Measurements from ENCODE around the gene GNA14.

GNA14 gene

GRCh38 chr9:77556396-77556795, 91.7 kb downstream of the GNA14 start:
- H3K4me3 ChIP-seq (replicated peaks; ENCODE audit: low read depth, low read length), result no peak overlapping the region
- DNase-seq (ENCODE audit: low read depth), result no peak
- TF ChIP-seq, protein P1, sequence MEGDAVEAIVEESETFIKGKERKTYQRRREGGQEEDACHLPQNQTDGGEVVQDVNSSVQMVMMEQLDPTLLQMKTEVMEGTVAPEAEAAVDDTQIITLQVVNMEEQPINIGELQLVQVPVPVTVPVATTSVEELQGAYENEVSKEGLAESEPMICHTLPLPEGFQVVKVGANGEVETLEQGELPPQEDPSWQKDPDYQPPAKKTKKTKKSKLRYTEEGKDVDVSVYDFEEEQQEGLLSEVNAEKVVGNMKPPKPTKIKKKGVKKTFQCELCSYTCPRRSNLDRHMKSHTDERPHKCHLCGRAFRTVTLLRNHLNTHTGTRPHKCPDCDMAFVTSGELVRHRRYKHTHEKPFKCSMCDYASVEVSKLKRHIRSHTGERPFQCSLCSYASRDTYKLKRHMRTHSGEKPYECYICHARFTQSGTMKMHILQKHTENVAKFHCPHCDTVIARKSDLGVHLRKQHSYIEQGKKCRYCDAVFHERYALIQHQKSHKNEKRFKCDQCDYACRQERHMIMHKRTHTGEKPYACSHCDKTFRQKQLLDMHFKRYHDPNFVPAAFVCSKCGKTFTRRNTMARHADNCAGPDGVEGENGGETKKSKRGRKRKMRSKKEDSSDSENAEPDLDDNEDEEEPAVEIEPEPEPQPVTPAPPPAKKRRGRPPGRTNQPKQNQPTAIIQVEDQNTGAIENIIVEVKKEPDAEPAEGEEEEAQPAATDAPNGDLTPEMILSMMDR (IDR thresholded peaks at IDR 0.05; ENCODE audit: low read length, missing control alignments), result no peak

DNA sequence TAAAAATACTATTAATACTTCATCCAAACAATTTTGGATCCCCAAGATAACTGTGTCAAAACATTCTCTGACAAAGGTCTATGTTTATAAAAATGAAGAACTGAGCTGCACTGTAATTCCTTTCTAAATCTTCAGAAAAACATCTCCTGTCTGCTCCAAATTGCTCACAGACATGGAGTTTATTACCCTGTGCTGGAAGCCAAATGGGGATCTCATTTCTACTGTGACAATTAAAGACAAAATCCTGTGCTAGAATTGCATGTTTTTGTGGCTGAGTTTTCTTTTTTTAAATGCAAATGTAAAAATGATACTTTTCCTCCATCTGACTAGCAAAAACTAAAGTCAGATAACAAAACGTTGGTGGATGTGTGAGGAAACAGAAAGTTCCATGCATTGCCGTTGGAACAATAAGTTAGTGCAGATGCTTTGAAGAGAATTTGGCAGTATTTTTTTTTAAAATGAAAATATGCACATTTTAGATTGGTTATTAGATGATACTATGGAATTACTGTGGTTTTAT, 93.5 kb downstream of the GNA14 start:
- no peak overlapping the region for H3K4me3 ChIP-seq (replicated peaks; ENCODE audit: low read depth, low read length)
- peak; percentile 6 for DNase-seq (ENCODE audit: low read depth)
- TF ChIP-seq, protein P1 (IDR thresholded peaks at IDR 0.05; ENCODE audit: low read length, missing control alignments), result no peak

DNA sequence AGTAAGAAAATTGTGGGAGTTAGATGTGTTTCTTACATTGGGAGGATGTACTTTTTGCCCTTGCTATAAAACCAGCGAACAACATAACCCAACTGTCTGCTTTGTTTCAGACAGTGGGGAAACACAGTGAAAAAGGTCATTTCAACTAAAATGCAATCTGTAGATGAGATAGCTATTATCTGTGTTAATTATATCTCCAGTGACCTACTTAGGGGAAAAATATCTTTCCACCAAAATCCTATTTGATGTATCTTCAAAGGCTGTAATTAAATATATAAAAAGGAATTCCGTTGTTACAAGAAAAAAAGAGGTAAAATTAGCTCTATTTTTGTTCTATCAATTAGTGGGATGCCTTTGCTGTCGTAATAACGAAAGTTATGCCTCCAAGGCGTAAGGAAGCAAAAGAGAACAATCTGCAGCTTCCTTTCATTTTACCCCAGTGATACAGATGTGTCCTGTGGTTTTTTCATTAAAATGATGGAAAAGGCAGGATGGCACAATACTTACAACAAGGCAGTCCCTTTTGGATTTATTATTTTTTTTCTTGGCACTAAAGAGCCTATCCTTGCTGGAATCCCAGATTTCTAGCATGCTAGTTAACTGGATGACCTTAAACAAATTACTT, 100.9 kb downstream of the GNA14 start:
- DNase-seq (ENCODE audit: low read depth), result no peak
- H3K4me3 ChIP-seq (replicated peaks; ENCODE audit: low read depth, low read length), result no peak overlapping the region
- TF ChIP-seq, protein P1 (IDR thresholded peaks at IDR 0.05; ENCODE audit: low read length, missing control alignments), result no peak

GRCh38 chr9:77546376-77546950, 101.7 kb downstream of the GNA14 start:
- peak; percentile 7 for DNase-seq (ENCODE audit: low read depth)
- H3K4me3 ChIP-seq (replicated peaks; ENCODE audit: low read depth, low read length), result no peak overlapping the region
- TF ChIP-seq, protein P1 (IDR thresholded peaks at IDR 0.05; ENCODE audit: low read length, missing control alignments), result no peak

- TF ChIP-seq, protein P1 (IDR thresholded peaks at IDR 0.05; ENCODE audit: low read length, missing control alignments), result no peak
- no peak overlapping the region for H3K4me3 ChIP-seq (replicated peaks; ENCODE audit: low read depth, low read length)
- peak; percentile 20 for DNase-seq (ENCODE audit: low read depth)
These were observed 103.6 kb downstream of the GNA14 start for GRCh38 chr9:77544546-77544945.

DNA sequence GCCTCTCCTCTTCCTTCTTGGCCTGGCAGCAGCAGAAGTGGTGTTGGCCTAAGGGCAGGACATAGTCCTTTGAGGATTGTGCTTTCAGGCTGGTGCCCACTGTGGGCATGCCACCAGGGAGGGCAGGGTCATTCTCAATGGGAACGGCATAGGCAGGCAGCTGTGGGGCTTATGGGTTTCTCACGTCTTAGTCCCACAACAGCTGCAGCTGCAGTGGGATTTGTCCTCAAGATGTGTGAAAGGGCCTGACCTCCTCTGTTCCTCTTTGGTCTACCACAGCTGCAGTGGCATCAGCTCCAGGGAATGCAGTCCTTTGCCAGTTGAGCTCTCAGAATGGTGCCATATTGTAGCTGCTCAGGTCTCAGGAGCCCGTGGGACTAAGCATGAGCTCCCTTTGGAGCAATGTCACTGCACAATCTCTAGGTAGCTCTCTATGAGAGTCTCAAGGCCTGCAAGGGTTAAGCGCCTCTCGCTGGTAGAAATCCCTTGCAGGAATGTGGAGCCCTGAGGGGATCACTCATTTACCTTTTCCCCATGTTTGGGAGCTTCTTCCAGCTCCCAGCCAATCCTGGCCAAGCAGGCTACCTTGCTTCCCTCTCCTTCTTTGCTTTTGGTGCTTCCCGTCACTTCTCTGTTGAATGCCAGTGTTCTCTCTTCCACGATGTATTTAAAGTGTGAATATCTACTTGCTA, 104.8 kb downstream of the GNA14 start:
- TF ChIP-seq, protein P1 (IDR thresholded peaks at IDR 0.05; ENCODE audit: low read length, missing control alignments), result no peak

More for the DNA sequence above, 104.8 kb downstream of the GNA14 start:
- H3K4me3 ChIP-seq (replicated peaks; ENCODE audit: low read depth, low read length), result no peak overlapping the region
- DNase-seq (ENCODE audit: low read depth), result no peak

Data from fibroblast of pulmonary artery (primary cell).